WTC11 (cell line): ENCODE data around the gene IFRD2. TPM values are rescaled to one million over a fixed set of nuclear protein-coding genes. Genes with fewer than 3 reads are reported as not detected.

Experiments used
- ATAC-seq: fragments of 200-7000 bp; cut with Tn5 transposase; 2 replicates; pipeline ENCODE4 v1.10.0; 2021; ENCODE audit warnings: mild to moderate bottlenecking, moderate library complexity
- CTCF ChIA-PET: fragments of 300-600 bp; sonication (Branson Sonifier 250); formaldehyde crosslinking; loops from one replicate; lab custom pipeline; 2021; ENCODE audit warnings: antibody characterized with exemption; lab: Charles Lee
- POLR2A ChIA-PET: fragments of 350-600 bp; sonication (Branson Sonifier 250); formaldehyde crosslinking; loops from one replicate; lab custom pipeline; 2021; ENCODE audit warnings: antibody characterized with exemption; lab: Charles Lee
- DNase-seq: peaks from one replicate; pipeline ENCODE4 v3.0.0; 2021; ENCODE audit warnings: low spot score
- H3K27ac Mint-ChIP-seq: 2 replicates; pipeline ENCODE4 v1.8.0; 2021; ENCODE audit warnings: mixed read lengths
- H3K27me3 Mint-ChIP-seq: 2 replicates; pipeline ENCODE4 v1.8.0; 2021; ENCODE audit warnings: low read depth, mild to moderate bottlenecking, moderate library complexity, mixed read lengths
- H3K36me3 Mint-ChIP-seq: 2 replicates; pipeline ENCODE4 v1.8.0; 2021; ENCODE audit warnings: mixed read lengths
- H3K4me1 Mint-ChIP-seq: 2 replicates; pipeline ENCODE4 v1.8.0; 2022; ENCODE audit warnings: mixed read lengths
- H3K4me3 Mint-ChIP-seq: 2 replicates; pipeline ENCODE4 v1.8.0; 2021; ENCODE audit warnings: mild to moderate bottlenecking, moderate library complexity, mixed read lengths
- H3K9me3 Mint-ChIP-seq: 2 replicates; pipeline ENCODE4 v1.8.0; 2021; ENCODE audit warnings: mixed read lengths
- ATF3 ChIP-seq: sonication (generic); formaldehyde crosslinking; conservative IDR thresholded peaks from 2 replicates; pipeline ENCODE4 v1.8.1; 2022; ENCODE audit warnings: mild to moderate bottlenecking, missing genetic modification reagents
- CREB1 ChIP-seq: sonication (generic); formaldehyde crosslinking; IDR thresholded peaks from 2 replicates; pipeline ENCODE4 v1.8.0; 2023; ENCODE audit warnings: mild to moderate bottlenecking, missing genetic modification reagents
- CTCF ChIP-seq: fragments of 200-600 bp; IDR thresholded peaks from 2 replicates; pipeline ENCODE4 v1.8.0; 2022; ENCODE audit warnings: antibody characterized with exemption
- ETV6 ChIP-seq: sonication (generic); formaldehyde crosslinking; IDR thresholded peaks from 2 replicates; pipeline ENCODE4 v1.8.1; 2022; ENCODE audit warnings: mild to moderate bottlenecking, missing genetic modification reagents
- GABPB1 ChIP-seq: sonication (generic); formaldehyde crosslinking; IDR thresholded peaks from 2 replicates; pipeline ENCODE4 v1.8.1; 2023; ENCODE audit warnings: mild to moderate bottlenecking, missing genetic modification reagents
- IRF2 ChIP-seq: sonication (generic); formaldehyde crosslinking; IDR thresholded peaks from 2 replicates; pipeline ENCODE4 v1.8.0; 2022; ENCODE audit warnings: low read depth, missing genetic modification reagents, borderline replicate concordance
- PRRX2 ChIP-seq: fragments of 250-450 bp; sonication (Bioruptor Pico); IDR thresholded peaks from 2 replicates; pipeline ENCODE4 v1.8.0; 2021; ENCODE audit warnings: mild to moderate bottlenecking
- ZNF121 ChIP-seq: sonication (generic); formaldehyde crosslinking; IDR thresholded peaks from 2 replicates; pipeline ENCODE4 v1.8.0; 2023; ENCODE audit warnings: missing genetic modification reagents
- ZNF423 ChIP-seq: fragments of 250-450 bp; sonication (Bioruptor Pico); IDR thresholded peaks from 2 replicates; pipeline ENCODE4 v2.1.2; 2022; ENCODE audit warnings: mild to moderate bottlenecking, moderate library complexity
- total RNA-seq: library from RNA; stranded (reverse); gene quantifications from 3 replicates; pipeline ENCODE4 v1.2.3, GENCODE V29; 2021
- TF ChIP-seq, protein P1 (sequence below): sonication (generic); formaldehyde crosslinking; IDR thresholded peaks from 2 replicates; pipeline ENCODE4 v1.8.0; 2022; ENCODE audit warnings: missing genetic modification reagents

Gene IFRD2
- total RNA-seq, 1 experiment from 2014 or later: 92.0 TPM

- Mint-ChIP-seq H3K4me3 (0 out of 2 replicates have a peak overlapping the region, but pooled peaks have one; percentile 97), H3K36me3 (0 out of 2 replicates have a peak, but pooled peaks cover 4% of the 10 kb centered on the region), H3K27ac (peak overlapping the region; percentile 82; the same call in 1 of the 2 replicates), H3K9me3 (peaks cover 7% of the 10 kb centered on the region; the same call in 1 of the 2 replicates), H3K4me1 (peaks cover 22% of the 10 kb centered on the region), H3K27me3 (no peaks in the 10 kb centered on the region; the same call in 1 of the 2 replicates)
- ChIA-PET CTCF (interaction anchor here (0.7 to 5.9 kb wide), 4 partner anchors 14 to 50 kb away, joined by 3 to 95 read pairs (median 4); partner anchors contain the start of genes CYB561D2, HYAL2 and NPRL2), POLR2A (no interaction called here)
- DNase-seq (no peak), ATAC-seq (no peak)
- TF ChIP-seq ZNF121 (CRISPR knock-in tag) (no peak), IRF2 (CRISPR knock-in tag) (no peak), ZNF423 (CRISPR knock-in tag) (no peak), PRRX2 (CRISPR knock-in tag) (no peak), ATF3 (CRISPR knock-in tag) (no peak), CTCF (no peak)
- TF ChIP-seq, protein P1, sequence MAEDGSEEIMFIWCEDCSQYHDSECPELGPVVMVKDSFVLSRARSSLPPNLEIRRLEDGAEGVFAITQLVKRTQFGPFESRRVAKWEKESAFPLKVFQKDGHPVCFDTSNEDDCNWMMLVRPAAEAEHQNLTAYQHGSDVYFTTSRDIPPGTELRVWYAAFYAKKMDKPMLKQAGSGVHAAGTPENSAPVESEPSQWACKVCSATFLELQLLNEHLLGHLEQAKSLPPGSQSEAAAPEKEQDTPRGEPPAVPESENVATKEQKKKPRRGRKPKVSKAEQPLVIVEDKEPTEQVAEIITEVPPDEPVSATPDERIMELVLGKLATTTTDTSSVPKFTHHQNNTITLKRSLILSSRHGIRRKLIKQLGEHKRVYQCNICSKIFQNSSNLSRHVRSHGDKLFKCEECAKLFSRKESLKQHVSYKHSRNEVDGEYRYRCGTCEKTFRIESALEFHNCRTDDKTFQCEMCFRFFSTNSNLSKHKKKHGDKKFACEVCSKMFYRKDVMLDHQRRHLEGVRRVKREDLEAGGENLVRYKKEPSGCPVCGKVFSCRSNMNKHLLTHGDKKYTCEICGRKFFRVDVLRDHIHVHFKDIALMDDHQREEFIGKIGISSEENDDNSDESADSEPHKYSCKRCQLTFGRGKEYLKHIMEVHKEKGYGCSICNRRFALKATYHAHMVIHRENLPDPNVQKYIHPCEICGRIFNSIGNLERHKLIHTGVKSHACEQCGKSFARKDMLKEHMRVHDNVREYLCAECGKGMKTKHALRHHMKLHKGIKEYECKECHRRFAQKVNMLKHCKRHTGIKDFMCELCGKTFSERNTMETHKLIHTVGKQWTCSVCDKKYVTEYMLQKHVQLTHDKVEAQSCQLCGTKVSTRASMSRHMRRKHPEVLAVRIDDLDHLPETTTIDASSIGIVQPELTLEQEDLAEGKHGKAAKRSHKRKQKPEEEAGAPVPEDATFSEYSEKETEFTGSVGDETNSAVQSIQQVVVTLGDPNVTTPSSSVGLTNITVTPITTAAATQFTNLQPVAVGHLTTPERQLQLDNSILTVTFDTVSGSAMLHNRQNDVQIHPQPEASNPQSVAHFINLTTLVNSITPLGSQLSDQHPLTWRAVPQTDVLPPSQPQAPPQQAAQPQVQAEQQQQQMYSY: no peak
Observed at GRCh38 chr3:50300681-50301254, 8.5 kb upstream of the IFRD2 start.

DNA sequence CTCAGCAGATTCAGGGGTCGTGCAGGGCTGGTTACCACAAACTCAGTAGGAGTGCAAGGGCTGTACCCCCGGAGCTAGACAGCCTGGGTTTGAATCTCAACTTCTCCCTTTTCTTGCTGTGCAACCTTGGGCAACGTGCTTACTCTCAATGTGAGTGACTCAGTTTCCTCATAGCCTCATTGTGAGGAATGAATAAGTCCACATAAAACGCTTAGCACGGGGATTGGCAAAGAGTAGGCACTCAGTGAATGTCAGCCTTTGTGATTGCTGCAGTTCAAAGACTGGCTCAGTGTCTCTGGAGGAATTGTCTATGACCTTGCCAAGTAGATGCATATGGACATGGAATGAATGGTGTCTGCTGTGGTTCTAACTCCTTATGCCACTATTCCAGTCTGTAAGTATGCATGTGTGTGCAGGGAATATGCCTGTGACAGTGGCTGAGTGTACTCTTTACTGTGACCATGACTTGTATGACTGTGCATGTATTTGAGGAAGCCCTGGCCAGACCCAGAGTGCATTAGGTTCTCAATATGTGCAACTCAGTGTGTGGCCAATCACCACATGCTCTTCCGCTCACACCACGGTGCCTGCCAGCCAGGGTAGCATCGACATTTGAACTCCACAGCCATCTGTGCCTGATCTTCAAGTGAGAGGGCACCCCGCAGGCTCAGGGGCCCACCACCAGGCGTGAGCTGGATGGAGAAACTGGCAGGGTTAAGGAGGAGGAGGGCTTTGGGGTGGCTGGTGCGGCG is 7.9 kb upstream of the IFRD2 start:
- POLR2A ChIA-PET: interaction anchor here (0.8 to 1.4 kb wide), 6 partner anchors 18 to 50 kb away, joined by 3 to 8 read pairs (median 4); partner anchors contain the start of genes CYB561D2, HYAL2 and NPRL2
- CTCF ChIA-PET: interaction anchor here (0.9 to 5.9 kb wide), 20 partner anchors 15 to 312 kb away, joined by 3 to 95 read pairs (median 4); partner anchors contain the start of genes CISH and HYAL2
- peak overlapping the region; percentile 97 for H3K4me3 Mint-ChIP-seq
- TF ChIP-seq, protein P1: no peak
- TF ChIP-seq ETV6 (CRISPR knock-in tag): no peak
- TF ChIP-seq, all 79 proteins: peak for 0
- H3K27me3 Mint-ChIP-seq: no peaks in the 10 kb centered on the region; the same call in 1 of the 2 replicates
- 0 out of 2 replicates have a peak, but pooled peaks cover 4% of the 10 kb centered on the region for H3K36me3 Mint-ChIP-seq
- DNase-seq (no peak), ATAC-seq (no peak)
- H3K4me1 Mint-ChIP-seq: peaks cover 22% of the 10 kb centered on the region
- H3K27ac Mint-ChIP-seq: peak overlapping the region; percentile 82
- 0 out of 2 replicates have a peak, but pooled peaks cover 5% of the 10 kb centered on the region for H3K9me3 Mint-ChIP-seq

GRCh38 chr3:50299638-50299928 is 7.4 kb upstream of the IFRD2 start:
- ATAC-seq (no peak), DNase-seq (no peak)
- ChIA-PET CTCF (interaction anchor here (0.6 to 5.9 kb wide), 20 partner anchors 15 to 312 kb away, joined by 3 to 95 read pairs (median 4); partner anchors contain the start of genes CISH and HYAL2), POLR2A (interaction anchor here (0.5 to 1.4 kb wide), 7 partner anchors 18 to 51 kb away, joined by 3 to 8 read pairs (median 4); partner anchors contain the start of genes CYB561D2, HYAL2 and NPRL2)
- peaks cover 22% of the 10 kb centered on the region for H3K4me1 Mint-ChIP-seq
- peak overlapping the region; percentile 97 for H3K4me3 Mint-ChIP-seq
- H3K36me3 Mint-ChIP-seq: 0 out of 2 replicates have a peak, but pooled peaks cover under 1% of the 10 kb centered on the region
- H3K9me3 Mint-ChIP-seq: 0 out of 2 replicates have a peak, but pooled peaks cover 1% of the 10 kb centered on the region
- H3K27me3 Mint-ChIP-seq: no peaks in the 10 kb centered on the region; the same call in 1 of the 2 replicates
- TF ChIP-seq CREB1 (CRISPR knock-in tag): no peak
- peak; percentile 33; the same call in 1 of the 2 replicates for TF ChIP-seq GABPB1 (CRISPR knock-in tag)
- peak overlapping the region; percentile 82 for H3K27ac Mint-ChIP-seq
